AML-193 (cell line): Measurements from ENCODE around the gene ATP8A2.

Experiments
- DNase-seq, 2 experiments: peaks; one replicate each; lab custom pipeline; 2025; lab: John Stamatoyannopoulos, UW

Gene ATP8A2

DNA sequence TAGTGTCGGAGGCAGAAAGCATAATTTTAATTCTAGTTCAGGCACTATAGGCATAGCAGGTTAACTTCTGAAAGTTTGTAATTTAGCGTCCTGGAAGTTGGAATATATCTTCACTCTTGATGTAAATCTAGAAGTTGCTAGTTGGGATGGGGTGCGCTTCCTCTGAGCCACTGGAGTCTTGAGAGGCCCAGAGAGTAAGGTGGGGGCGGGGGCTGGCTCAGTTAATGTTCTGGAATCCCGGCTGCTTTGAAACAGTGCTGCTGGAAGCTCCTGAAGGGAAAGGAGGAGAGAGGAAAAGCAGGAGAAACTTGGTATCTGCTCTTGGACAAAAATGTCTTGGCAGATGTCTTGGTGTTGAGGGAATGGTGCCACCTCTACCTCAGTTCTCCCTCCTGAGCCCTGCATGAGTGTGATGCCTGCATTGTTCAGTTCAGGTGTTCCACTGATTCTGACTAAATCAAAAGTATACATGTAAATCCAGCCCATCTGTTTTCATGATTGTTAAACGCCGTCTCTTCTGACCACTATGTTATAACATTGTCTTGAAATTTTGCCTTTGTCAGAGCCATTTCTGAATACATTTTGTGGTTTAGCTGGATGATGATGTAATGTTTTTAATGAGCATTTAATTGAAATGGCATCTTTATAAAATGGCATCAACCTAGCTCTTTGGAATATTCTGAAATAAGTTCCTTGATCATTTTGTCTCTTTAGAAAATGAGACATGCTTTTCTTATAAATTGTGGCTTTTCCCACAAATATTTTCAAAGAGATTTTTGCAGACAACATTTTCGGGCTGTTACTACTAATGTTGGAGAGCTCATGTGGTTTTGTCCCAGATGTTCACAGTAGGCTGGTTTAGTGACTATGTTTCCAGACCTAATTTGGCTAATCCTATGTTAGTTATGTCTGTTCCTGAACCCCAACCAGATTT lies 477.3 kb downstream of the ATP8A2 start:
- no peak for DNase-seq

DNA sequence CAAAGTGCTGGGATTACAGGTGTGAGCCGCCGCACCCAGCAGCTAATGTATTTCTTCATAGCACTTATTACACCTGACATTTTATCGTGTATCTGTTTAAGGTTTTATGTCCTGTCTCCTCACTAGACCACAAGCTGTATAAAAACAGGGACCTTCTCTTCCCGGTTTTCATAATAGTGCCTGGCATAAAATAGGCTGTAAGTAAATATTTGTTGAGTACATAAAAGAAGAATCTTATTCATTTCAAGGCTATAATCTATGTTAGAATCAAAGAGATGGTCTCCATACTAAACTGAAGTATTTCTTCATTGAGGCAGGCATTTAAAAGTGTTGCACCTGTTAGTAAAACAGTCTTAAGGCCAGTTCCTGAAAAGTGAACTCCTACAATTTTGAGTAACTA lies 486.1 kb downstream of the ATP8A2 start:
- no peak for DNase-seq

DNA sequence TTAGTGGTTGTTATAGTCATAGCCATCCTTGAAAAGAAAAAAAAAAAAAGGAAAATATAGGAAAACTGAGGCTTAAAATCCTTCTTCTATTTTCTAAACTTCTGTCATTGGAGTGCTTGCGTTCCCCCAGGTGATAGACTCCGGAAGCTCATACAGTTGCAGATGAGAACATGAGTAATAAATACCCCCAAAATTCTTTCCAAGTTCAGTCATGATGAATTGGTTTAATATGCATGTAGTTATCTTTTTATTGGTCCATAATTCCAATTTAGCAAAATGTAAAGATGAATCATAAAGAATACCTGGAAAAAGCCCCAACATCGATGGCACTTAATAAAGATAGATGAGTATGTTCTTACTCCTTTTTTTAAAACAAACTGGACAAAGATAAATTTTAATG lies 487.8 kb downstream of the ATP8A2 start:
- DNase-seq = no peak

DNA sequence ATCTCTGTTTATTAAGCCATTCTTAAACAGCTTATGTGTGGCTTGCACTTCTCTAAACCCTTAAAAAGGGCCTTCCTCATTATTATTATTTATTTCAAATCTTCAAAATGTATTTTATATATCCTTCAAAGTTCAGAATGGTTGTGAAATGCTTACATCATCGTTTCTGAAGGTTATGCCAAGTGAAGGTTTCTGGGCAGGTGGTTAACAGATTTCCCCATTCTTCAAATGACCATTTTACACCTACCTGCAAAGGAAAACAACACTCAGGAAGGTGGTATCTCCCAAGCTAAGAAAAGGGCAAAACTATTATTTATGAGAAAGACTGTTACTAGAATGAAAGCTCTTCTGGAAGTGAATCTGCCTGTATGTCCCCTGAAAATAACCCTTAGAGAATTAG lies 488.5 kb downstream of the ATP8A2 start:
- no peak for DNase-seq

GRCh38 chr13:25860862-25861261 lies 489.1 kb downstream of the ATP8A2 start:
- no peak for DNase-seq

DNA sequence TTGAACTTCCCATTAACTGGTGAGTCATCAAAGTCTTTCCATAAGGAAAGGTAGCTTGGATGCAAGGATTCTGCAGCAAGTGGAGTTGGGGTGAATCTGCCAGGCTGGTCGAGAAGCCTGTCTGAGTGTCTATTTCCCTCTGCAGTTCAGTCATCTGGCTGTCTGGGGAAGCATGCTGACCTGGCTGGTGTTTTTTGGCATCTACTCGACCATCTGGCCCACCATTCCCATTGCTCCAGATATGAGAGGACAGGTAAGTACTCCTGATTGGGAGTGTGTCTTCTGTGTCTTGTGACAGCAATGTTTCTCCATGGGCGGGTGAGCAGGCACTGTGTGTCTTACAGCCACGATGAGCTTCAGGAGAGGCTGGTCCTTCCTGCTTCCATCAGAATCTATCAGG lies 490.4 kb downstream of the ATP8A2 start:
- DNase-seq = no peak

DNA sequence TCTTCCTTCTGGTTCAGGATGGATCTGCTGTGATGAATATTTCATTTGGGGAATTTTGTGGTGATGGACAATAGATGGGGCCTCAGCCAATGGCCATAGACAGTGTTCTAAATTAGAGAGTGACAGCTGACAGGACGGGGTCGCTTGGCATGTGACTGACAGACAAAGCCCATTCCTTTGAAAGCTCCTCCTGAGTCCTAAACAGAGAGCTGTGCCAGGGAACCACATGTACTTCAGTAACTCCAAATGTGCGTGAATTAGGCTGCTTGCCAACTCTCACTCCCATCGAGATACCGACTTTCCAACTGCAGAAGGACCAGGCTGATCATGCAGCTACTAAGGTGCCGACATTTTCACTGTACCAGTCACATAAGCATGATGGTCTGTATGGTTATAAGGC lies 492.3 kb downstream of the ATP8A2 start:
- no peak for DNase-seq

GRCh38 chr13:25864936-25865335 lies 493.2 kb downstream of the ATP8A2 start:
- no peak for DNase-seq

- no peak for DNase-seq
Measured at GRCh38 chr13:25865391-25865790, 493.6 kb downstream of the ATP8A2 start.

DNA sequence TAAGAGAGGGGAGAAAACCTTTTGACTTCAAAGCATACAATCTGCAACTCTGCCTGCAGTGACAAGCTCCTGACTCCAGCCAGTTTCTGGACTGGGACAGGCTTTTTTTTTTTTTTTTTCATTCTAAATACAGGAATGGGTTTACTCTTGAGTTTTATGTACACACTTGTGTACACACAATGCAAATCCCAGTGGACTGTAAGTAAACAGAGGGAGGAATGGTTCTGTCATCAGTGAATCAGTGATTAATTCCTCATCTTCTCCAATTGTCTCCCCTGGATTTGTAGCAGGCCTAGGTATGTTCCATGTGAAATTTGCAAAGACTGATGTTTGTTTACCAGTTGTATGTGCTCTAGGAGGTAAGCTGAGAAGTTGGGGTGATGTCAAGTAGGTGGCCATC lies 495.3 kb downstream of the ATP8A2 start:
- no peak for DNase-seq

- DNase-seq = no peak
Measured at GRCh38 chr13:25868490-25868889, 496.7 kb downstream of the ATP8A2 start.

- no peak for DNase-seq
Measured at GRCh38 chr13:25869941-25870340, 498.2 kb downstream of the ATP8A2 start.

DNA sequence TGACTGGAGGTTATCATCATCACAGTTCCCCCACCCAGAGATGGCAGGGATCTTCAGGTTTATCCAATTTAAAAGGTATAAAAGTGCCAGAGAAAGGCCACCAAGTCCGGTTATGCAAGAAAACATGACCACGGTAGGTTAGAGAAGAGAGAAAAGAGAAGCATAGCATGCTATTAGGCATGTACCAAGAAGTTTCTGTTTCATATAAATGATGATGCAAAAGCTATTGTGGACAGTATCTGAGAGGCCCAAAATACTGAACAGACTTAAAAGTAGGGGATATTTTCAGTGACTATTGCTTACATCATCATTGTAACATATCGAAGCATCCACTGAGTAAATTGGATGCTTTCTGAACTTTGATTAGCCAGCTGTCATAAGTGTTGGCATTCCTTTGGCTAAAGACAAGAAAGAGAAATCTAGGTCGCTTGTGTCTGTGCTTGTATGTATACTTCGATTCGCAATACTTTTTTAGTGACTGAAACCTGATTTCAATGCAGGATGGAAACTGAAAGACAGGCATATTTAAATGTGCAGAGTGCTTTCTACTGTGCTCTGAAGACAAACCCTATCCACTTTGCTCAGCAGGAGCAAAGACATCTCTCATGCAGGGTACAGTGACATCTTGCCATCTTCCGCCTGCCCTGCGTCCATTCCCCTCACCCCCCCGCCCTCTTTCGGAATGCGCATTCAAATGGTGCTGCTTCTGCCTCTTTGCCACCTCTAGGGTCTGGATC lies 499.8 kb downstream of the ATP8A2 start:
- no peak for DNase-seq

- DNase-seq = peak; percentile 20 to 30
Measured at GRCh38 chr13:25872481-25873241, 500.9 kb downstream of the ATP8A2 start.

DNA sequence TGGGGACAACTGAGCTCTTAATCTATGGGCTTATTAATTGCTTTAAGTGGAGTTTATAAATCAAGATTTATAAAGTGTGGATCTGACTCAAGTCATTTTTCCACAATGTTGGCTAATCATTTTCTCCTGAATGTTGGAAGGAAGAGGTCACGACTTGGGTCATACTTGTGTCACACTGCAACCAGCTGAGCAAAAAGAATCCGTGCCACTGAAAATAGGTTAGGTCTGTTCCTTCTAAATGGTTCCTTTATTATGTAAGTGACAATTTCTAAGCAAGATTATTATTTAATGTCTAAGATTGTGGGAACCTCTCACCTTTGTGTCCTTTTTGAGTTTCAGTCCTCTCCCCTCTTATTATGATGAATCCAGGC lies 501.5 kb downstream of the ATP8A2 start:
- DNase-seq = no peak

DNA sequence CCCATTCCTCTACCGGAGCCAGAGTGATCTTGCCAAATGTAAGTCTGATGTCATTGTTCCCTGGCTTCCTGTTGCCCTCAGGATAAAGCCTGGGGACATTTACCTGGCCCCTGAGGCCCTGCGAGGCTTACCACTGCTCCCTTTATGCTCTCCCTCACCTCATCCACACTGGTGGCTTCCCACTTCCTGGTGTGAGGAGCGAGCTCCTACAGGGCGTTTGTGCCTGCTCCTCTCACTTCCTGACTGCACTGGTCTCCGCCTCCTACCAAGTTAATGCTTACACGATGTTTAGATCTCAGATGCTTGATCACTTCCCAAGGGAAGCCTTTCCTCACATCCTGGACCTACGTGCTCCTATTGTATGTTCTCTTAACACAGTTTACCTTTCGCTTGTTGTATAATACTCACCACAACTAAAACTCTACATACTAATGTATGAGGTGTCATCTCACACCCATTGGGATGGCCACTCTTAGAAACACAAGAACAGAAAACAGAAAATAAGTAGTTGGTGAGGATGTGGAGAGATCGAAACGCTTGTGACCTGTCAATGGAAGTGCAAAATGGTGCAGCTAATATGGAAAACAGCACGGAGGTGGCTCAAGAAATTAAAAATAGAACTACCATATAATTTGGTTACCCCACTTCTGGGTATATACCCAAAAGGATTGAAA lies 502.4 kb downstream of the ATP8A2 start:
- DNase-seq = no peak

DNA sequence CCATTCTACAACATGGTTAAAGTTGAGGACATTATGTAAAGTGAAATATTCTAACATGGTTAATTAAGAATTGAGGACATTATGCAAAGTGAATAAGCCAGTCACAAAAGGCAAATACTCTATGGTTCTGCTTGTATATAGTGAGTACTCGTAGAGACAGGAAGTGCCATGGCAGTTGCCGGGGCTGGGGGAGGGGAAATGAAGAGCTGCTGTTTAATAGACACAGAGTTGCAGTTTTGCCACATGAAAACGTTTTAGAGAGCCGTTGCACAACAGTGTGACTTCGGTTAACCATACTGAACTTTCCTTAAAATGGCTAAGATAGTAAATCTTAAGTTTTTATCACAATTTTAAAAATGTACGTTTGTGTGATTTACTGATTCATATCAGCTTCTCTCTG lies 503.1 kb downstream of the ATP8A2 start:
- peak; percentile 40 to 47 for DNase-seq

DNA sequence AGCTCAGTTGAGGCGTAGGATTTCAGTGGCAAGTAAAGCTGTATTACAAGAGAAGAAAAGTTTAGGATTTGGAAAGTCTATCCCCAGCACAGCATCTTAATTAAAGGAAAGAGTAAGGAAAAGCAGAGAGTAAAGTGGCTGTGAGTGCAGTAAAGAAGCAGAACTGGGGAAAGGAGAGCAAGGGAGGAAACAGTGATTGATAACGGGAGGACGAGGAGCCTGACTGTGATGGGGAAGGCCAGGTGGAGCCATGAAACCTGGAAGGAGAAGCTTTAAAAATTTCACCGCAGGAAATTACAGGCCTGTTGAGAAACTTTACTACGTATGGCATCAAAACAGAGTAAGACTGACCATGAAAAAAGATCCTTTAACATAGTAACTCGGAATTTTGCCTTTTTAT lies 504.5 kb downstream of the ATP8A2 start:
- no peak for DNase-seq

- DNase-seq = no peak
Measured at GRCh38 chr13:25879466-25879865, 507.7 kb downstream of the ATP8A2 start.

DNA sequence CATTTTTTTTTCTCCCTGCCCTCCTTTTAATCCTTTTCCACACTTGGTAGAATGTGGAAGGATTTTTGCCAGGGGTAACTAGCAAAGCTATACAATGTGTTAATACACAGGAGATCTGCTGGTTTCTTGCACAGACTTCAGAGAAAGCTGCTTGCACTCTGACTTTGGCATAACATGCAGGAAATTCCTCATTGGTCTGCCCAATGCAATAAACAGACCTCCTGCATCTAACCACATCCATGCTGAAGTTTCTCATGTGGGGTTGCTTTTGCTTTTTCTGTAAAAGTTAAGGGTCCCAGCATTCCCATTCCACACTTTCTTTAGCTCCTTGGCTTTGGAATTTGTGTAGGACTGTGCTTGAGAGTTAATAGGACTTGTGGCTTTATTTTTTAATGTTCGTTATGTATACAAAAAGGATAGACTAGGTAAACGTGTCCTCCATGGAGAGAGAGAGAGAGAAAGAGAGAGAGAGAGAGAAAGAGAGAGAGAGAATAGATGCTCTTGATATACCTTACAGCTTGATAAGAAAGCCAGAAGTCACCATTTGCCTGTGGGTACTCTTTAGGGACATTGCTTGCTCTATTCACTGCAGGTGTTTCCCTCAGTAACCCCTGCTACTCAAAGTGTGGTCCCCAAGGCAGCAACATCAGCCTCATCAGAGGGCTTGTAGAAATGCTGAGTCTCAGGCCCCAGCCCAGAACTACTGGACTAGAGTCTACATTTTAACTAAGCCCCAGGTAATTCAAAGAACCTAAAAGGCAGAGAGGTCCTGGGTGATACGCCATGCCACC lies 509.6 kb downstream of the ATP8A2 start:
- no peak for DNase-seq

DNA sequence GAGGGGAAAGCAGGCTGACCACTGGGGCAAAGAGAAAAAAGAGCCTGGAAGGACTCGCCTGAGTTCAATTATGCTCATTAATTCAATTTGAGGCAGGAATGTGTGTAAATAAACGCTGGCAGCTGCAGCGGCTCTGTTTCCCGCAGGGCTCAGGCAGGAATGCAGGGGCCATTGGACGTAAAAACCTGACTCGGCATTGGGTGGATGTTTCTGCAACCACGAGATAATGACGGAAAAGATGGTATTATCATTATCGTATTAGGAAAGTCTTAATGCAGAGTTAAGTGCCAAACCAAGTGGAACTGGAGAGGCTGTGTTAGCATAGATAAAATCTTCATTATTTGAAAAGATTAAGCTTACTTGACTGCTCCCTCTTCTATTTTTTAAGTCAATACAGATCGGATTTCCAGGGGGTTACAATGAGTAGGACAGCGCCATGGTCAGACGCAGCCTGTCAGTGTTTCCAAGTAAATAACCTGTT lies 510.2 kb downstream of the ATP8A2 start:
- no peak for DNase-seq
